H1 (cell line): Measurements from ENCODE around the gene MGST2. TPM values are rescaled to one million over a fixed set of nuclear protein-coding genes. Genes with fewer than 3 reads are reported as not detected.

ENCODE experiments used
- CTCF ChIA-PET: fragments of 300-600 bp; sonication (Branson Sonifier 250); formaldehyde crosslinking; loops from one replicate; lab custom pipeline; 2021; ENCODE audit not compliant: partially characterized antibody; lab: Charles Lee
- POLR2A ChIA-PET: fragments of 300-600 bp; sonication (Branson Sonifier 250); formaldehyde crosslinking; loops from one replicate; lab custom pipeline; 2021; ENCODE audit warnings: inconsistent platforms; ENCODE audit not compliant: partially characterized antibody; lab: Charles Lee
- DNase-seq, 2 experiments: peaks; one replicate each; pipeline versions ENCODE4 v3.0.0 to v3.0.0-alpha.2; 2010 to 2022; ENCODE audit warnings: low spot score in 2 of 2, low read depth in 1 of 2, mixed read lengths in 1 of 2
- FAIRE-seq: peaks from 2 replicates; lab custom pipeline; 2011; peaks lifted over from hg19 to GRCh38; lab: Jason Lieb, UNC
- H2AFZ ChIP-seq: 2 replicates; pipeline ENCODE4 v1.8.1; 2012; ENCODE audit warnings: low read length, inconsistent platforms
- H2AK5ac ChIP-seq: 2 replicates; pipeline ENCODE4 v1.6.1; 2013; ENCODE audit warnings: low read depth, low read length
- H2BK120ac ChIP-seq: replicated peaks from 2 replicates; pipeline ENCODE3; 2013; ENCODE audit warnings: low read depth, low read length, inconsistent platforms
- H2BK12ac ChIP-seq: 2 replicates; pipeline ENCODE4 v1.6.1; 2013; ENCODE audit warnings: low read depth, low read length
- H2BK15ac ChIP-seq: 2 replicates; pipeline ENCODE4 v1.6.1; 2013; ENCODE audit warnings: low read length
- H2BK20ac ChIP-seq: 2 replicates; pipeline ENCODE4 v1.6.1; 2013; ENCODE audit warnings: low read length
- H2BK5ac ChIP-seq: 2 replicates; pipeline ENCODE4 v1.6.1; 2013; ENCODE audit warnings: low read depth, low read length
- H3K14ac ChIP-seq: 2 replicates; pipeline ENCODE4 v1.6.1; 2013; ENCODE audit warnings: inconsistent platforms; ENCODE audit not compliant: insufficient read length
- H3K18ac ChIP-seq: 2 replicates; pipeline ENCODE4 v1.6.1; 2013; ENCODE audit warnings: low read length; ENCODE audit errors: extremely low read depth
- H3K23ac ChIP-seq: 2 replicates; pipeline ENCODE4 v1.6.1; 2013; ENCODE audit warnings: inconsistent platforms; ENCODE audit not compliant: insufficient read length
- H3K23me2 ChIP-seq: 2 replicates; pipeline ENCODE4 v1.6.1; 2013; ENCODE audit warnings: low read depth, low read length
- H3K27ac ChIP-seq: 2 replicates; pipeline ENCODE4 v1.6.1; 2011; ENCODE audit warnings: low read depth, low read length, inconsistent platforms
- H3K27me3 ChIP-seq, 4 experiments: replicated peaks in 1 of 4; 1 replicate in 1 of 4; 2 replicates in 3 of 4; pipeline versions ENCODE4 v1.6.1 to v1.8.1; 2011 to 2013; ENCODE audit warnings: low read length in 3 of 4, mild to moderate bottlenecking in 3 of 4, inconsistent platforms in 2 of 4, mixed read lengths in 2 of 4, moderate library complexity in 1 of 4; ENCODE audit not compliant: control insufficient read depth in 3 of 4, insufficient read depth in 3 of 4; ENCODE audit errors: extremely low read depth in 1 of 4
- H3K36me3 ChIP-seq, 4 experiments: 2 replicates each; pipeline versions ENCODE4 v1.6.1 to v1.8.1; 2011 to 2013; ENCODE audit warnings: mild to moderate bottlenecking in 4 of 4, low read length in 3 of 4, moderate library complexity in 2 of 4, control low read depth in 1 of 4, inconsistent platforms in 1 of 4; ENCODE audit not compliant: insufficient read depth in 4 of 4, control insufficient read depth in 2 of 4
- H3K4ac ChIP-seq: replicated peaks from 2 replicates; pipeline ENCODE3; 2013; ENCODE audit warnings: low read length, low read depth, mixed read lengths, inconsistent platforms; ENCODE audit not compliant: insufficient read length
- H3K4me1 ChIP-seq, 4 experiments: replicated peaks in 1 of 4; 1 replicate in 1 of 4; 2 replicates in 3 of 4; pipeline versions ENCODE4 v1.6.1 to v1.8.1; 2011 to 2013; ENCODE audit warnings: low read length in 3 of 4, inconsistent platforms in 2 of 4, mixed read lengths in 1 of 4; ENCODE audit not compliant: insufficient read depth in 4 of 4, control insufficient read depth in 3 of 4
- H3K4me2 ChIP-seq, 2 experiments: 2 replicates each; pipeline versions ENCODE4 v1.6.1 to v1.8.1; 2011 to 2013; ENCODE audit warnings: low read depth in 2 of 2, low read length in 2 of 2, control low read depth in 1 of 2, inconsistent platforms in 1 of 2, mild to moderate bottlenecking in 1 of 2; ENCODE audit not compliant: insufficient read depth in 1 of 2
- H3K4me3 ChIP-seq, 4 experiments: fragments of 200-600, 300-600 bp in 1 of 4; sonication (generic), shearing (Covaris generic), sonication (Bioruptor Twin) in 1 of 4; 2 replicates each; pipeline versions ENCODE4 v1.5.1 to v1.8.1; 2011 to 2016; ENCODE audit warnings: low read length in 4 of 4, low read depth in 3 of 4, control low read depth in 2 of 4, inconsistent platforms in 2 of 4, mild to moderate bottlenecking in 2 of 4, mixed read lengths in 1 of 4, moderate library complexity in 1 of 4; ENCODE audit not compliant: insufficient read depth in 2 of 4; ENCODE audit errors: extremely low read depth in 1 of 4
- H3K56ac ChIP-seq: replicated peaks from 2 replicates; pipeline ENCODE3; 2013; ENCODE audit warnings: low read depth, mild to moderate bottlenecking, mixed read lengths, low read length, inconsistent platforms; ENCODE audit not compliant: insufficient read length
- H3K79me1 ChIP-seq: 2 replicates; pipeline ENCODE4 v1.6.1; 2013; ENCODE audit warnings: low read depth, low read length, control low read depth
- H3K79me2 ChIP-seq, 2 experiments: 2 replicates each; pipeline versions ENCODE4 v1.6.1 to v1.8.1; 2012 to 2013; ENCODE audit warnings: low read length in 2 of 2, mild to moderate bottlenecking in 2 of 2, inconsistent platforms in 1 of 2; ENCODE audit not compliant: insufficient read depth in 2 of 2, control insufficient read depth in 1 of 2
- H3K9ac ChIP-seq, 4 experiments: replicated peaks in 1 of 4; 1 replicate in 1 of 4; 2 replicates in 3 of 4; pipeline versions ENCODE4 v1.6.1 to v1.8.1; 2011 to 2013; ENCODE audit warnings: low read depth in 3 of 4, low read length in 3 of 4, control low read depth in 2 of 4, mild to moderate bottlenecking in 2 of 4, moderate library complexity in 2 of 4, inconsistent platforms in 1 of 4; ENCODE audit errors: extremely low read depth in 1 of 4
- H3K9me3 ChIP-seq, 2 experiments: 2 replicates each; pipeline versions ENCODE4 v1.6.1 to v1.8.1; 2012 to 2013; ENCODE audit warnings: mild to moderate bottlenecking in 2 of 2, moderate library complexity in 2 of 2, control low read depth in 1 of 2, inconsistent platforms in 1 of 2, low read depth in 1 of 2, low read length in 1 of 2, mixed read lengths in 1 of 2; ENCODE audit not compliant: insufficient read depth in 2 of 2
- H4K20me1 ChIP-seq, 2 experiments: replicated peaks in 1 of 2; 2 replicates each; pipeline versions ENCODE3 to v1.8.1; 2011 to 2013; ENCODE audit warnings: inconsistent platforms in 2 of 2, low read length in 2 of 2, mild to moderate bottlenecking in 1 of 2; ENCODE audit not compliant: insufficient read depth in 2 of 2, control insufficient read depth in 1 of 2
- H4K5ac ChIP-seq: 2 replicates; pipeline ENCODE4 v1.6.1; 2013; ENCODE audit warnings: low read length, low read depth, mixed read lengths, inconsistent platforms; ENCODE audit not compliant: insufficient read length
- H4K8ac ChIP-seq: 2 replicates; pipeline ENCODE4 v1.8.0; 2013; ENCODE audit warnings: mild to moderate bottlenecking, moderate library complexity, low read length, inconsistent platforms; ENCODE audit not compliant: insufficient read depth; ENCODE audit errors: extremely low read depth
- H4K91ac ChIP-seq: replicated peaks from 2 replicates; pipeline ENCODE3; 2013; ENCODE audit warnings: low read length, mixed read lengths, inconsistent platforms; ENCODE audit not compliant: insufficient read length
- EP300 ChIP-seq, 2 experiments: IDR thresholded peaks; 1 replicate in 1 of 2; 2 replicates in 1 of 2; pipeline ENCODE4 v1.6.1; 2011 to 2012; ENCODE audit warnings: low read depth in 2 of 2, low read length in 2 of 2, mild to moderate bottlenecking in 2 of 2, borderline replicate concordance in 1 of 2, inconsistent platforms in 1 of 2, moderate library complexity in 1 of 2
- HDAC2 ChIP-seq, 2 experiments: fragments of 300-600 bp in 1 of 2; sonication (generic) in 1 of 2; IDR thresholded peaks; 2 replicates each; pipeline ENCODE4 v1.6.1; 2011 to 2012; ENCODE audit warnings: low read depth in 2 of 2, low read length in 2 of 2, mild to moderate bottlenecking in 2 of 2, moderate library complexity in 2 of 2, borderline replicate concordance in 1 of 2, inconsistent platforms in 1 of 2
- JUND ChIP-seq: IDR thresholded peaks from 2 replicates; pipeline ENCODE4 v1.6.1; 2011; ENCODE audit warnings: mild to moderate bottlenecking, improper control_type of control experiment, low read length
- RBBP5 ChIP-seq: IDR thresholded peaks from 2 replicates; pipeline ENCODE4 v1.7.1; 2012; ENCODE audit warnings: low read depth, mild to moderate bottlenecking, inconsistent platforms, low read length, moderate library complexity, borderline replicate concordance
- TBP ChIP-seq: IDR thresholded peaks from 2 replicates; pipeline ENCODE4 v1.6.1; 2011; ENCODE audit warnings: low read depth, low read length, improper control_type of control experiment
- WGBS, 2 experiments: shearing (Covaris generic) in 1 of 2; methylation state at CpG; one replicate each; pipeline versions ENCODE4 v1.1.6 to v1.1.7; 2013 to 2015; ENCODE audit warnings: low lambda C conversion rate in 2 of 2, mixed read lengths in 2 of 2, inconsistent platforms in 1 of 2, low coverage in 1 of 2, missing lambda C conversion rate in 1 of 2; ENCODE audit not compliant: insufficient replicate concordance in 2 of 2, insufficient coverage in 1 of 2, insufficient read length in 1 of 2; ENCODE audit errors: extremely low coverage in 1 of 2, missing lambda C conversion rate in 1 of 2; 5-methylcytosine and 5-hydroxymethylcytosine counted together
- polyA plus RNA-seq, 7 experiments: library from polyadenylated mRNA; depleted of rRNA in 3 of 7; stranded (reverse) in 5 of 7; unstranded in 2 of 7; fragments of >200 nt in 5 of 7; fragments of 200-250 nt in 2 of 7; gene quantifications; 1 replicate in 5 of 7; 2 replicates in 1 of 7; 4 replicates in 1 of 7; pipeline versions ENCODE4 v1.2.1 to v1.2.3, GENCODE V29; 2011 to 2013; ENCODE audit warnings: missing spikeins in 2 of 7, mixed read lengths in 2 of 7
- total RNA-seq: library from RNA; stranded (reverse); fragmentation: NEBNext Ultra II Directional; extraction: Animal tissue kit (Norgen Biotek cat#: 25700); gene quantifications from 2 replicates; pipeline ENCODE4 v1.2.1, GENCODE V29; 2021

Gene MGST2
- total and polyA plus RNA-seq, 2 of the 8 experiments (the other 6 are each of a cell fraction or from before 2014, with no cell fraction given): 8.0 to 13.6 TPM

DNA sequence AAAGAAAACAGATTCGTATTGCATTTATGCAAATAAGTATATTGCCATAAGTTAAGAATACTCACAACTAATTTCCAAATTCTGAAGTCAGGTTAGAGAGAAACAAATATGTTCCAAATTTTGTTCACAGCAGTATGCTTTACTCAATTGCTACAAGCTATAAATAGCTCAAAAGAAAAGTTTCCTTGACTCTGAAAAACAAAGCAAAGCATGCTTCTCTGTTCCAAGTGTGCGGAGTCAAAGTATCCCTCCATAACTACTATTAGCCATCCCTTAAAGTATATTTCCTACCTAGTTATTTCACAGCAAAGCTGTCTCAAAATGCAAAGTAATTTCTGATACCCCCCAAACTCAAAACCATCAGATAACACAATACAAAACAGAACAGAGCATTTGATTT is 47.3 kb downstream of the MGST2 start:
- Histone ChIP-seq H3K9ac (no peak overlapping the region), H2BK15ac (no peak overlapping the region), H4K20me1 (no peaks in the 10 kb centered on the region), H3K27ac (no peak overlapping the region), H3K23ac (no peak overlapping the region), H3K14ac (no peak overlapping the region), H3K27me3 (peaks cover 10 to 52% (median 34%) of the 10 kb centered on the region in 4 experiments), H3K79me1 (no peaks in the 10 kb centered on the region), H2BK5ac (no peak overlapping the region), H2AK5ac (no peak overlapping the region), H2BK12ac (no peak overlapping the region), H3K79me2 (no peaks in the 10 kb centered on the region), H4K5ac (no peak overlapping the region), H3K4me1 (no peaks in the 10 kb centered on the region), H4K8ac (no peak overlapping the region), H2BK20ac (no peak overlapping the region), H3K4ac (no peak overlapping the region), H3K56ac (no peak overlapping the region), H2BK120ac (no peak overlapping the region), H3K4me2 (no peak overlapping the region), H3K18ac (no peak overlapping the region), H3K9me3 (no peaks in the 10 kb centered on the region), H3K23me2 (no peaks in the 10 kb centered on the region), H3K36me3 (no peaks in the 10 kb centered on the region), H4K91ac (no peak overlapping the region), H3K4me3 (no peak overlapping the region), H2AFZ (no peak overlapping the region)
- ChIA-PET CTCF (interaction anchor here (0.7 to 5.5 kb wide), 10 partner anchors 8 to 617 kb away, joined by 3 to 32 read pairs (median 5); no protein-coding TSS in a partner anchor), POLR2A (no interaction called here)
- 92% methylated on average over 2 of the region's 2 CpGs; no CpG with 5 or more reads in 1 of the 2 experiments for WGBS, 2 experiments
- no peak for DNase-seq
- no peak for TF ChIP-seq JUND
- no peak for TF ChIP-seq HDAC2 (IDR thresholded peaks at IDR 0.05; ENCODE audit: borderline replicate concordance in 1 of 2, low read depth in 2 of 2, low read length in 2 of 2)
- TF ChIP-seq EP300 (IDR thresholded peaks at IDR 0.05; ENCODE audit: borderline replicate concordance in 1 of 2, low read depth in 2 of 2, low read length in 2 of 2): no peak
- no peak for TF ChIP-seq TBP
- TF ChIP-seq RBBP5: no peak
- no peak for FAIRE-seq
